ENCODE data around the gene ITPK1. TPM values are rescaled to one million over a fixed set of nuclear protein-coding genes. Genes with fewer than 3 reads are reported as not detected.

ITPK1 gene
- total RNA-seq, 1 experiment from 2014 or later = 18.8 TPM

DNA sequence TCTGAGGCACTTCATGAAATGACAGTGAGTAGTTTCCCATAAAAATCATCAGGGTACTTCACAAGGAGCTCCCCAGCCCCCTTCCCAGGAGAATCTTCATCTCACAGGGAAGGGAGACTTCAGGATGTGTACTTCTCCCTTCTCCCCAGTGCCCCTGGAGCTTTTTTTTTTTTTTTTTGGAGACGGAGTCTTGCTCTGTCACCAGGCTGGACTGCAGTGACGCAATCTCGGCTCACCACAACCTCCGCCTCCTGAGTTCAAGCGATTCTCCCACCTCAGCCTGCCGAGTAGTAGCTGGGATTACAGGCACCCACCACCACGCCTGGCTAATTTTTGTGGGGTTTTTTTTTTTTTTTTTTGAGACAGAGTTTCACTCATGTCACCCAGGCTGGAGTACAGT is 10.4 kb downstream of the ITPK1 start:
- peak; percentile 91 for DNase-seq (ENCODE audit: low spot score)

DNA sequence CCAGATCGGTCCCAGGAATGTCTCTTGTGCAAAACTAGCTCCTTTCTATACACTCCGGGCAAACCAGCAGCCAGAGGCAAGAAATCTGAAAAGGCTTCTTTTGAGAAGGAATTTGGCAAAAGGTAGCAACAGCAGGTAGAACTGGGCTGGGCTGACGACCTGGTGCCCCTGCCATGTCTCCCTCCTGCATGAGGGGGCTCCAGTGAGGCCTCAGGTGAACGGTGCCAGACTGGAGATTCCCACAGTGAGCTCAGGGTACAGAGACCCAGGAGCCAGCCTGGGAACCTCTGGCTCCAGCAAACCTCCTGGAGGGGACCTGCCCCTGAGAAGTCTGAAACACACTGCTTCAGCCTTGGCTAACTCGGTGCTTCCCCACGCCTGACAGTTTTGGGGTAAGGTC is 10.8 kb downstream of the ITPK1 start:
- DNase-seq (ENCODE audit: low spot score) = no peak

DNA sequence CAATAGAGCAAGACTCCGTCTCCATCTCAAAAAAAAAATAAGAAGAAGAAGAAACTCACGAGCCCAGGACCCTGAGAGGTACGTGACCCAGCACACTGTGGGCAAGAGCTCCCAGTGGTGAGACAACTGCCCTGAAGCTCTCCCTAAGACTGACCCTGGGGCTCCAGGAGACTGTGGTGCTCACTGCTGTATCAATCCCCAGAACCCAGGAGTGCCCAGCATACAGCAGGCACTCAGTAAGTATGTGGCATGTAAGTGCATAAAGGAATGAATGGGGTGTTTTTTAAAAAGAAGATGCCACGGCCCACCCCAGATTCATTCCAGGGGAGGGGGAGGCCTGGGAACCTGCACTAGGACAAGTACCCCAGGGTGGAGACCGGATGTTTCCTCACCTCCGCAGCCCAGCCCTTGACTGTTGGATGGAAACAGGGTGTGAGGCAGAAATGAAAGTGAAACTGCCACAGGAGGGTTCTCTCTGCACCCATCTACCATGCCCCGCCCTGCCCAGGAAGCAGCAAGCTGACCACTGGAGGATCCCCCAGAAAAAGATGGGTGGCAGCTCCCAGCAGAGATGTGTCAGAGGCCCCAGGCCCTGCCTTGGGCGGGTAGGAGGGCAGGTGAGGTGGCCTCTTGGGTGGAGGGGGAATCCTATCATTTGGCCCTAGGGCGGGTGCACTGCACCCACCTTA is 12.2 kb downstream of the ITPK1 start:
- peak; percentile 88 for DNase-seq (ENCODE audit: low spot score)

DNA sequence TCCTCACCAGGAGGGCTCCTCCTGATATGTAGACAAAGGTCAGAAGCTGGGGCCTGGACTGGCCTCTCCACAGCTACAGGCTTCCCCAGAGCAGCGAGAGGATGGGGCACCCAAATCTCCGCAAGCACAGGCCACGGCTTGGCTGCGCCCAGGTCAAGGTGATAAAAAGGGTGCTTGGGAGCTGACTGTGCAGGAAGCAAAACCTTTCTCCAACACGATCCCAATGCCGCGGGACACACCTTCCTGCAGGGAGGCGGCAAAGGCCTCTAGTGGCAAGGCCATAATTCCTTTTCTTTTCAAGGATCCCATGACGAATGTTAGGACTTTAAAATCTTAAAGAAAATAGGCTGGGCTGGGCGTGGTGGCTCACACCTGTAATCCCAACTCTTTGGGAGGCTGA is 13.6 kb downstream of the ITPK1 start:
- no peak for DNase-seq (ENCODE audit: low spot score)

DNA sequence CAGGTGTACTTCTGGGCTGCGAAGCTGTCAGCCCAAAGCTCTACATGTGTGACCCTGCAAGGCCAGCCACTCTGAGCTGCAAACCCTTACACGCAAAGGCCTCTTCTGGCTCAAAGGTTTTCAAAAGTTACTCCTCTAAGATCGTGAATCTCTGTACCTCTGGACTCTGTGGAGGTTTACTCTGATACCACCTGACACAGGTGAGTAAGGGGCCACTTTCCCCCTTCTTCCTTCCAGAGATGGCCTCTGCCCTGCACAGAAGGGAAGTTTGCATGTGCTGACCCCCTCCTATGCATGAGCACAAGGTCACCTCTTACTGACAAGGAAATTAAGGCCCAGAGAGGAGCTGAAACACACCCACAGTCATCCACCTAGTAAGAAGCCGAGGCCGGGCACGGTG is 14.5 kb downstream of the ITPK1 start:
- no peak for DNase-seq (ENCODE audit: low spot score)

DNA sequence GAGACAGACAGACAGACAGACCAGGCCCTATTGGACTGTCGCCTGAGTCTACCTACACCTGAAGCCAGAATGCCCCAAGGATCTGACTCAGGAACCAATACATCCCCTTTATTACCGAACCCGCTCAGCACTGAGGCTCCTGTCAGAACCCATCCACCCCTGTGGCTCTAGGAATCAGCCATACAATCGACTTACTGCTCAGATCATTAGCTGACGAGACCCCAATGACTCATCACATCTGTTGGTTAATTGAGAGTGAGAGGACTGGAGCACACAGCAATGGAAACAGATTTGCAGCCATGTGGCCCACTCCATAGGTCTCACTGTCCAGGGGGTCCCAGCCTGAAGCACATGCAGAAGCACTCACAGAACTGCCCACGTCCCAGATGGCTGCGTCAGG is 15.2 kb downstream of the ITPK1 start:
- no peak for DNase-seq (ENCODE audit: low spot score)

DNA sequence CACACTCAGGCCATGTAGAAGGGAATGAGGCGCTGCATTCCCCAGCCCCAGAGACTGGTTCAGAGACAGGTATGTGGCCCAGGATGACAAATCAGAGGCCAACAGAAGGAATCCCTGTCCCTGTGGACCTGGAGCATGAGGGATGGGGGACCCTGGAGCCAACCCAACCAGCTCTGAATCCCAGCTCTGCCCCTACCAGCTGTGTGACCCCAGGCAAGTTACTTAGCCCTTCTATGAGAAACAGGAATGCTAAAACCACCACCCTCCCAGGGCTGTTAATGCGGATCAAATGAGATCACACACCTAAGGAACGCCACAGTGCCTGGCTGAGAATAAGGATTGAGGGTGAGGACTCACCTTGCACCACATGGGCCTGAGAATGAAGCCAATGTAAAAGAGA is 15.6 kb downstream of the ITPK1 start:
- DNase-seq (ENCODE audit: low spot score) = no peak

DNA sequence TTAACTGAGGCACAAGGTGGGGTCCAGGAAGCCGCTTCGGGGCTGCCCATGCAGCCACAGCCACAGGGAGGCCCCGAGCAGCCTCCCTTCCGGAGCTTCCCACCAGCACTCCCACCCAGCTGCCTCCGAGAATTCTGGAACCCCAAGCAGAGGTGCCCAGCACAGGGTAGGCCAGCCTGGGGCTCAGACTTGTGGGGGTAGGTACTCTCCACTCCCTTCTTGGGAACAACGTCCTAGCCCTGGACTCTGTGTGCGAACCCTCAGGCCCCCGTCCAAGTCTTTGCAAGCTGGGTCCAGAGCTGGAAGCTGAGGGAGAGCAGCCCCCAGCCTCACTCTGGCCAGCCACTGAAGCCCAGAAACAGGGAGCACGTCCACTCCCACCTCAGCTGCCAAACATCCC is 16.1 kb downstream of the ITPK1 start:
- no peak for DNase-seq (ENCODE audit: low spot score)

DNA sequence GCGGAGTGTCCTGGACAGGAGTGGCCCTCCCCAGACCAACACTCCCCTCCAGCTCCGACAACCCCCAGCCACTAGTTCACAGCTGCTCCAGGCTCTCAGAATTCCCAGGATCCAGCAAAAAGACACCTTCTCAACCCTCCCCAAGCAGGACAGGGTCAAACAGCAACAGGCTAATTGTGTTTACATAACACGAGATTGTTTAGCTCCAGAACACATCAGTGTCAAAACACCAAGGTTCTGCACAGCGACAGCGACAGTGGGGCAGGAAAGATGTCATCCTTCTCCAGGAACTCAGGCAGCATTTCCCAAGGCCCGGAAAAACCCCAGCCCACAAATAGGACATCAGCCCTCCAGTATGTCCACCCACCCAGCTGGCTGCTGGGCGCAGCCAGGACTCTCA is 16.5 kb downstream of the ITPK1 start:
- DNase-seq (ENCODE audit: low spot score) = no peak

DNA sequence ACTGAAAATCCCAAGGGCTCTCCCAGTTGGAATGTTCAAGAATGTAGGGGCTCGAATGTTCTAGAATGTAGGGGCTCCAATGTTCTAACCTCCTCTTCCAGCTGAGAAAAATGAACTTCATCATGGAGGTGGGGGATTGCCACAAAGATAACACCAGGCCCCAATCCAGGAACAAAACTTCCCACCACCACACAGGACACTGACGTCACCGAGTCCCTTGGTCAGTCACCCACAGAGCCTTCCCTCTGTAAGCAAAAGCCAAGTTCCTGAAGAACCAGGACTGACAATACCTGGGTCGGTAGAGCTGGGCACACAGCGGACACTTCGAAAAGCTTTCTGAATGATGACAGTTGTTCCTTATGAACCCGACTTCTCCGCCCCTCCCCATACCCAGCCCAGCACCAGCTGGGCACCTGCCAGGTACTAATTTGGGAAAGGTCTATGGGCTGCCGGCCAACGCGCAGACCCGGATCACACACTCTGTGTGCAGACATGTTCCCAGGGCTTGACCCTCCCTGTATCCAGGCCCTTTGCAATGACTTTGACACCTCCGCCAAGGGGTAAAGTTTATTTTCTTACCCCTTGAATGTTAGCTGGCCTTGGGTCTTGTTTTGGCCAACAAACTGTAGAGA is 18.9 kb downstream of the ITPK1 start:
- DNase-seq (ENCODE audit: low spot score) = no peak

DNA sequence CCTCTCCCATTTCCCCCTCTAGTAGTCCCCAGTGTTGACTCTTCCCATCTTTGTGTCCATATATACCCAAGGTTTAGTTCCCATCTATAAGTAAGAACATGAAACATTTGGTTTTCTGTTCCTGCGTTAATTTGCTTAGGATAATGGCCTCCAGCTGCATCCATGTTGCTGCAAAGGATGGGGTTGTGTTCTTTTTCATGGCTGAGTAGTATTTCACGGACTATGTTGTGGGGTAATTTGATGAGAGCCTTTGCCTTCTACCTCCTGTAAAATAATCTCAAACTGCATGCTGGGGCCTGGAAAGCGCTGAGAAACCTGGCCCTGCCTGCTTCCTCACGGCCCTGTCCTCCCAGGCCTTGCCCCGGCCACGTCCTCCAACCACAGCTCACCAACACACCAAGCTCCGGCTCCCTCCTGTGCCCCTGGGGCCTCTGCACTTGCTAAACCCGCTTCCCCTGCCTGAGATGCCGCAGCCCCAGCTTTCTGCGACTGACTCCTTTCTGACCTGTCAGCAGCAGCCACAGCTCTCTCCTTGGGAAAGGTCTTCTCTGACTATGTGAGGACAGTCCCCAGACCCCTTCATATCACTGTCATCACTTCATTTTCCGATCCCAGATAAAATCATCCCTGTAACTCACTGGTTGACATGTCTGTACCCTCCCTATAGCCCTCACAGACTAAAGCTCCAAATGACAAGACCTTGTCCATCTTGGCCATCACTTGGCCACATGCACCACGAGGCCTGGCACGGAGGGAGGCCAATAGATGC is 19.8 kb downstream of the ITPK1 start:
- DNase-seq (ENCODE audit: low spot score) = no peak

DNA sequence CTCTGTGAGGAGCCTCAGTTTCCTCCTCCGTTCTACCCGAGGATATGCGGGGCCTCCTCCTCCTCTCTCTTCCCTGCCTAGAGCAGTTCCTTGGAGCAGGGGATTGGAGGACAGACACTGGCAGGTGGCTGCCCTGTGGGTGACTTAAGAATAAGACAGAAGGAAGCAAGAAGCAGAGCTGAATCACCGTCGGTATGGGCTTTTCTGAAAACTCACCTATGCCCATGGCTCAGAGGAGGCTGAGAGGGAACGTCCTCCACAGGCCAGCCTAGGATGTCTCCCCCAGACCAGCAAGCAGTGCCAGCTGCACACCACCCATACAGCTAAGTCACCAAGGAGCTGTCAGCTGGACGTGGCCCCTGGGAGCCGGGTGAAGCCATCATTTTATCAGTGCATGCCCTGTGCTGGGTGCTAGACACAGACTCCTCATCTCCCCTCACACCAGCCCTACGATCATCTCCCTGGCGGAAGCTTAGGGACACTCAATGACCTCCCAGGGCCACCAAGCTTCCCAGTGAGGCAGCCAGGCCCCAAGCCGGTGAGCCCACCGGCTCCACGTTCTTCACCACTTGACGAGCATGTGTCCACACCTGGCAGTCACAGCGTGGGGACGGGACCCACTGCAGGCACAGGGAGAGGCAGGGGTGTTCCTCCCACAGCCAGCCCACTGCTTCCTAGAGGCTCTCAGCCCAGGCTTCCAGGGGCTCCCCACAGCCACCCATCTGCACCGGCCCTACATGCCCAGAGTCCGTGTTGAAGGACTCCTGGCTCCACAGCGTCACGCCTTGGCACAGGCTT is 21.4 kb downstream of the ITPK1 start:
- no peak for DNase-seq (ENCODE audit: low spot score)

DNA sequence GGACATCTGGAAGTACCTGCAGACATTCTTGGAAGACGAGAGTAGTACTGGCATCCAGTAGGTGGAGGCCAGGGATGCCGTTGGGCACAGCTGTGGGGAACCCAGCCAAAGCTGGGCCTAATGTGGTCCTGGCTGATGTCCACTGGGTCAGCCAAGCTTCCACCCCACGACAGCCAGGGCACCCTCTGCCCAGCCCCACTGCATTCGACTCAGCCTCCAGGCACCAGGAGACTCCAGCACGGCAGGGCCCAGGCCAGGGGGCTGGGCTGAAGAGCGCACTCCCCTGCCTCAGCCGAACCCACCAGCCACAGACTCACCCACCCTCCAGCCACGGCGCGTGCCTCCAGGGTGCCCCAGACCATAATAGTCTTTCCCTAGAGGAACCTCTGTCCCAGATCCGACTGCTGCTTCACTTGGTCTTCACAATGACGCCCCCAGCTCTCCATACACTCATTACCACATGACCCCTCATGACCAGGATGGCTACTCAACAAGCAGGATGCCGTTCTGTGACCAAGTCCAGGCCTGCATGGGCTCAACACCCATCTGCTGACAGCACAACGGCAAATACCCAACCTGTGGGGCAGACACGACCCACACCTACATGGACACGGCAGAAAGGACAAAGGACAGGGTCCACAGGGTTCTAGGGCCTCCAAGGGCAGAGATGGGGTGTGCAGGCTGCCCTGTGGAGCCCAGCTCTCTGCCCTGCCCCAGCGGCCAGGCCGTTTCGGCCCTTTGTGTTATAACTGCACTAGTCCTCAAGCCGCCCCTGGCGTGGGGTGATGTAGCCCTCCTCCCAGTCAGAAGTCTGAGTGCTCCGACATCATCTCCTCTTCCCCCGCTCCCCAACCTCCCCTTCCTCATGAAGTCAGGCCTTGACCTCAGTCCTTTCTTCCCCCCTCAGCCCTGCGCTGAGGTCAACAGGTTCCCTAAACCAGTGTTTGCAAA is 22.8 kb downstream of the ITPK1 start:
- DNase-seq (ENCODE audit: low spot score) = no peak

DNA sequence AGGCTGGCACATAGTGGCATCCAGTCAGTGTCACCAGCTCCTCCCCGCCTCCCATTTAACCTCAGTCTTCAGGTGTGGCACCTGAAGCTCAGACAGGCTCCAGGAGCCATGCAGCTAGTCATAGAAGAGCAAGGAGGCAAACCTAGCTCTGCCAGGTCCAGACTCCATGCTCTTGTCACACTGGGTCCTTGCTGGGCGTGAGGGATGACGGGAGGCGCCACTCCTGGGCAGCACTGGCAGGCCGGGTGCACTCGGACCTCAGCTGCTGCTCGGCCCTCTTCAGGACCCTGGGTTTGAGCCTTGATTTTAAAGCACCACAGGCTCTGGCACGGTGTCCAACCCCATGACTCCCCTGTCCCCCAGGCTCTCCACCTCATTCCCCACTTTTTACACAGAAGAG is 24.1 kb downstream of the ITPK1 start:
- DNase-seq (ENCODE audit: low spot score) = no peak

DNA sequence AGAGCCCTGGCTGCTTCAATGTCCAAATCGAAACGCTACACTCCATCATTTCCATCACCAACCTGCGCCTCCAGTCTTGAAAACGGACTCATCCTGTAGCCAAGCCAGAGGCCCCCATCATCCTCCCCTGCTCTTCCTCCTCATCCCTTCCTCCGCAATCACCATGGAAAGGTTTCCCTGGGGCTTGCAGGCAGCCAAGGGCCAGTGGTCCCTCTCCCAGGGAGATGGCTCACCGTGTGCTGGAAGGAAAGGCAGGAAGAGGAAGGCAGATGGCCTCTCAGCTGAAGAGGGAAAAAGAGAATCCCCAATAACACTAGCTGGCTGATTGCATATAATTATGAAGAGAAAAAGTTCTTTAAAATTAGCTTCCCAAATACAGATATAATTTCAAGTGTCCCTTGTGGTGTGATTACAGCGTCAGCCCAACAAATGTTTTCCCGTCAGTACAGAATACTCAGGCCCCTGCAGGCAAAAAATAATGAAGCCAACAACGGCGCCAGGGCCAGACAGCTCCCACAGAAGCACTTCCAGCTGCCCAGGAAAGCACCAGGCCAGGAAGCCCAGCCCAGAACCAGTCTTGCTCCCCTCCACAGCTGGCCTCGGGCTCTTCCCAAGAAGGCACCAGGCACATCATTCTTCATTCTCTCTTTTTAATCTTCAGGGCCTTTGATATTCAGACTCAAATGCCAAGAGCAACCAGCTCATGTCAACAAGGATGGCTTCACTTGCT is 24.7 kb downstream of the ITPK1 start:
- no peak for DNase-seq (ENCODE audit: low spot score)

DNA sequence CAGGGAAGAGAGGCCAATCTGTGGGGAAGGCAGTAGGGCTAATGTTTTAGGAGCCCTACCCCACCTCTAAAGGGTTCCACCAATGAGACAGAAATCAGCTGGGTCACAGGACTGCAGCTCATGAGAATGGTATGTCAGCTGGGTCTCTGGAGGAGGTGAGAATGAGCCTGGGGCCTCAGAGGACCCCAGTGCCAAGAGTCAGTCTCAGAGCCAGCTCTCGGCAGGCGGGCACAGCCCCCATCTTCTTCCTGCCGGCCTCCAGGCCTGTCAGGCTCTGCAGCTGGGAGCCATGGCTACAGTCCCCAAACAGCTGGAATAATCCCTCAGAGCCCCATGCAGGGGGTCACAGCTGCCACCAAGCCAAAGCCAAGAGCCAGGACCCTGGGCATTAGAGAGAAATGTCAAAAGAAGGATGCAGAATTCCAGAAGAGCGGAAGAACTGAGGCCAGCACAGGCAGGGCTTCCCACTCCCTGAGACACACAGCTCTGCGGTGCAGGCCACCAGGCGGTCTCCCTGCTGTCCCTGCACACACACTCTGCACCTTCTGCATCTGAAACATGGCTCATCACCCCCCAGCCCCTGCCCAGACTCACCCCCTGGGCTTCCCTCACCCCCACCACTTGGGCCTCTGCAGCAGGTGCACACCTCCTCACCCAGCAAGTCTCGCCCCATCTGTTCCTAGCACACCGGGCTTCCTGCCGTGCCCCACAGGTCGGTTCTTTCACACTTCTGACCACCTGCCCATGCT is 26.0 kb downstream of the ITPK1 start:
- DNase-seq (ENCODE audit: low spot score) = no peak

DNA sequence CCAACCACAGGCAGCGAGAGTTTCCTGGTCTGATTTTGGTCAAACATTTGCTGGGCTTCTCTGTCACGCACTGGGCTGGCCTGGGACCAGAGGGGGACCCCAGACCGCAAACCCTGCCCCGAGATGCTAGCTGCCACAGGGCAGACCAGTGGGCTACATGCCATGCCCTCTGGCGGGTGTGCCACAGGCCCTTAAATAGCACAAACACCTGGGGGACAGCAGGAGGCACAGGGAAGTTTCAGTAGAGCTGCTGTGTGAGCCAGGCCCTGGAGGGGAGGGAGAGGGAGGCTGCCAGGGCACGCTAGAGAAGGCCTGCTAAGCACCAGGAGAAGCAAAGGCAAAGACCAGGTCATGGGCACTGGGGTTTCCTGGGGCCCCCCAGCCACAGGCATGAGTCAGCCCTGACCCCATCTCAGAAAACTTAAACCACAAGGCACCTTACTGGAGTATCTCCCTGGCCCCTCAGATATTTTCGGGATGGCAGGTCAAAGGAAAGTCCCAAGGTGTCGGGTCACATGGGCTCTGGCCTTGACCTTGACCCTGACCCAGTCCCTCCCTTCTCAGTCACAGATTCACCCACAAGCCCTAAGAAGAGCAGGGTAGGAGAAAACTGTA is 29.2 kb downstream of the ITPK1 start:
- DNase-seq (ENCODE audit: low spot score) = peak; percentile 31

DNA sequence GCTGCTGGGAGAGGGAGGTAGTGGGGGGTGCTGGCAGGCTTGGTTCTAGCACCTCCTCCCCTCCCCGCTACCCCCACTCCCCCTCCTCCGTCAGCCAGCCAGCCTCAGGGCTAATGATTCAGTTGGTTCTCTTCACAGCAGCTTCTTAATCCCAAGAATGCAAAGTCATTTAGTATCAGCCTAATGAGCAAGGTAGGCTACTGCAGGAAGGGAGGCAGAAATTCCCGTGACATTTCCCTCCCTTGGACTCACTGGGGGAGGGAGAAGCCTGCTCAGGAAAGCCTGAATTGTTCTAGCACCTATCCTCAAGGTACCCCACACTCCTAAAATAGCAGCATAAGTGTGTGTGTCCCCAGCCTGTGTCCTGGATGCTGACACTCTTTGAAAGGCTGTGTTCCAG is 29.8 kb downstream of the ITPK1 start:
- peak; percentile 64 for DNase-seq (ENCODE audit: low spot score)

Measured in H4 (cell line).